ENCODE data around the gene RPAP2. TPM values are rescaled to one million over a fixed set of nuclear protein-coding genes. Genes with fewer than 3 reads are reported as not detected.

RPAP2 gene
- total RNA-seq, 2 experiments from 2014 or later: 31.5 to 32.2 TPM

- ChIA-PET CTCF (no interaction called here), POLR2A (interaction anchor here (0.6 kb wide), 1 partner anchor 87 kb away, joined by 3 read pairs; no protein-coding TSS in a partner anchor)
- H3K4me1 Mint-ChIP-seq (ENCODE audit: low read depth): peaks cover 25% of the 10 kb centered on the region
- H3K27me3 Mint-ChIP-seq: no peaks in the 10 kb centered on the region
- TF ChIP-seq CTCF (IDR thresholded peaks at IDR 0.05): no peak
- peaks cover 47% of the 10 kb centered on the region for H3K36me3 Mint-ChIP-seq (ENCODE audit: low read depth)
- DNase-seq: no peak
- no peak overlapping the region for H3K27ac Mint-ChIP-seq
- no peak for ATAC-seq
- no peaks in the 10 kb centered on the region for H3K9me3 Mint-ChIP-seq
- H3K4me3 Mint-ChIP-seq: no peak overlapping the region
- intact Hi-C loops (cut with micrococcal nuclease): no loop called here
Measured at GRCh38 chr1:92359986-92360385, 61.1 kb downstream of the RPAP2 start.

GRCh38 chr1:92362970-92363369 lies 64.1 kb downstream of the RPAP2 start:
- POLR2A ChIA-PET: no interaction called here
- no peak overlapping the region for H3K4me3 Mint-ChIP-seq
- no peaks in the 10 kb centered on the region for H3K9me3 Mint-ChIP-seq
- intact Hi-C loops (cut with micrococcal nuclease): no loop called here
- peaks cover 49% of the 10 kb centered on the region for H3K4me1 Mint-ChIP-seq (ENCODE audit: low read depth)
- DNase-seq (no peak), ATAC-seq (no peak)
- no peak for TF ChIP-seq CTCF (IDR thresholded peaks at IDR 0.05)
- CTCF ChIA-PET: no interaction called here
- peaks cover 44% of the 10 kb centered on the region for H3K36me3 Mint-ChIP-seq (ENCODE audit: low read depth)
- no peak overlapping the region for H3K27ac Mint-ChIP-seq
- H3K27me3 Mint-ChIP-seq: no peaks in the 10 kb centered on the region

- H3K4me1 Mint-ChIP-seq (ENCODE audit: low read depth): peaks cover 48% of the 10 kb centered on the region
- CTCF ChIA-PET: no interaction called here
Measured at GRCh38 chr1:92363401-92363800, 64.5 kb downstream of the RPAP2 start.

GRCh38 chr1:92365378-92366039 lies 66.7 kb downstream of the RPAP2 start:
- Mint-ChIP-seq H3K36me3 (ENCODE audit: low read depth) (peaks cover 40% of the 10 kb centered on the region), H3K27me3 (no peaks in the 10 kb centered on the region), H3K4me3 (peak overlapping the region; percentile 20), H3K27ac (peak overlapping the region; percentile 62), H3K9me3 (no peaks in the 10 kb centered on the region), H3K4me1 (ENCODE audit: low read depth) (peaks cover 53% of the 10 kb centered on the region)
- POLR2A ChIA-PET: interaction anchor here (0.6 to 2.2 kb wide), 4 partner anchors 15 to 324 kb away, joined by 3 to 9 read pairs (median 4); no protein-coding TSS in a partner anchor
- intact Hi-C loops (cut with micrococcal nuclease): loop anchor here (5.0 kb wide), 2 partner anchors 48 to 97 kb away; no protein-coding TSS in a partner anchor
- TF ChIP-seq CTCF (IDR thresholded peaks at IDR 0.05): no peak
- DNase-seq: peak; percentile 46
- ATAC-seq: peak; percentile 86
- CTCF ChIA-PET: interaction anchor here (0.8 to 1.7 kb wide), 6 partner anchors 9 to 118 kb away, joined by 3 to 10 read pairs (median 6); no protein-coding TSS in a partner anchor

More at GRCh38 chr1:92363401-92363800, 64.5 kb downstream of the RPAP2 start:
- intact Hi-C loops (cut with micrococcal nuclease): no loop called here
- Mint-ChIP-seq H3K9me3 (no peaks in the 10 kb centered on the region), H3K27me3 (no peaks in the 10 kb centered on the region), H3K27ac (no peak overlapping the region), H3K4me3 (no peak overlapping the region), H3K36me3 (ENCODE audit: low read depth) (peaks cover 40% of the 10 kb centered on the region)
- POLR2A ChIA-PET: interaction anchor here (1.2 kb wide), 1 partner anchor 120 kb away, joined by 3 read pairs; no protein-coding TSS in a partner anchor
- ATAC-seq: no peak
- TF ChIP-seq CTCF (IDR thresholded peaks at IDR 0.05): no peak
- no peak for DNase-seq

- no peaks in the 10 kb centered on the region for H3K9me3 Mint-ChIP-seq
- peaks cover 39% of the 10 kb centered on the region for H3K36me3 Mint-ChIP-seq (ENCODE audit: low read depth)
- ChIA-PET POLR2A (interaction anchor here (0.6 to 2.2 kb wide), 4 partner anchors 15 to 324 kb away, joined by 3 to 9 read pairs (median 4); no protein-coding TSS in a partner anchor), CTCF (interaction anchor here (0.8 to 1.7 kb wide), 6 partner anchors 8 to 117 kb away, joined by 3 to 10 read pairs (median 6); no protein-coding TSS in a partner anchor)
- H3K4me1 Mint-ChIP-seq (ENCODE audit: low read depth): peaks cover 53% of the 10 kb centered on the region
- H3K27ac Mint-ChIP-seq: peak overlapping the region; percentile 62
- ATAC-seq (peak; percentile 45), DNase-seq (peak; percentile 34)
- H3K27me3 Mint-ChIP-seq: no peaks in the 10 kb centered on the region
- no peak for TF ChIP-seq CTCF (IDR thresholded peaks at IDR 0.05)
- intact Hi-C loops (cut with micrococcal nuclease): loop anchor here (5.0 kb wide), 2 partner anchors 49 to 96 kb away; no protein-coding TSS in a partner anchor
- peak overlapping the region; percentile 20 for H3K4me3 Mint-ChIP-seq
Measured at GRCh38 chr1:92366040-92366395, 67.2 kb downstream of the RPAP2 start.
